Liver (tissue), 3 donors: ENCODE results near the gene USF2.

ENCODE experiments used
- CTCF ChIP-seq: fragments of 150-350 bp; IDR thresholded peaks from 2 replicates; pipeline ENCODE4 v1.5.1; 2017; ENCODE audit warnings: improper control_type of control experiment, low read depth, low read length; ENCODE audit not compliant: missing input control
- GABPA ChIP-seq, 2 donors: IDR thresholded peaks in 1 of 2; conservative IDR thresholded peaks in 1 of 2; 2 replicates each; pipeline ENCODE4 v1.6.1; 2016; ENCODE audit warnings: antibody characterized with exemption in 2 of 2, mild to moderate bottlenecking in 1 of 2, moderate library complexity in 1 of 2
- MAX ChIP-seq: IDR thresholded peaks from 2 replicates; pipeline ENCODE4 v1.6.1; 2016; ENCODE audit warnings: antibody characterized with exemption
- RAD21 ChIP-seq, 2 donors: IDR thresholded peaks; 2 replicates each; pipeline ENCODE4 v1.6.1; 2016; ENCODE audit warnings: antibody characterized with exemption in 2 of 2, mild to moderate bottlenecking in 2 of 2
- RXRA ChIP-seq, 2 donors: IDR thresholded peaks; 2 replicates each; pipeline ENCODE4 v1.6.1; 2017 to 2018; ENCODE audit warnings: antibody characterized with exemption in 2 of 2, mild to moderate bottlenecking in 1 of 2
- SP1 ChIP-seq: IDR thresholded peaks from 2 replicates; pipeline ENCODE4 v1.6.1; 2018; ENCODE audit warnings: antibody characterized with exemption, mild to moderate bottlenecking
- YY1 ChIP-seq: IDR thresholded peaks from 2 replicates; pipeline ENCODE4 v1.6.1; 2016; ENCODE audit warnings: antibody characterized with exemption, mild to moderate bottlenecking
- donor health status: healthy.
- donor health status: healthy.

GRCh38 chr19:35223084-35223790 lies 45.5 kb upstream of the USF2 start:
- no peak for TF ChIP-seq YY1
- TF ChIP-seq RAD21 (IDR thresholded peaks at IDR 0.05) = no peak
- TF ChIP-seq SP1 = no peak
- TF ChIP-seq GABPA (IDR thresholded peaks at IDR 0.05 in 1 of 2, conservative IDR thresholded peaks at IDR 0.05 in 1 of 2) = no peak
- TF ChIP-seq RXRA (IDR thresholded peaks at IDR 0.05) = no peak
- no peak for TF ChIP-seq CTCF
- no peak for TF ChIP-seq MAX
